Measurements from ENCODE around the gene KCNK18. TPM values are rescaled to one million over a fixed set of nuclear protein-coding genes. Genes with fewer than 3 reads are reported as not detected.
A peak's percentile ranks its signal among the peaks of the same experiment; 100 is the strongest.

KCNK18 gene
- total and polyA plus RNA-seq, 9 donors, result not detected

DNA sequence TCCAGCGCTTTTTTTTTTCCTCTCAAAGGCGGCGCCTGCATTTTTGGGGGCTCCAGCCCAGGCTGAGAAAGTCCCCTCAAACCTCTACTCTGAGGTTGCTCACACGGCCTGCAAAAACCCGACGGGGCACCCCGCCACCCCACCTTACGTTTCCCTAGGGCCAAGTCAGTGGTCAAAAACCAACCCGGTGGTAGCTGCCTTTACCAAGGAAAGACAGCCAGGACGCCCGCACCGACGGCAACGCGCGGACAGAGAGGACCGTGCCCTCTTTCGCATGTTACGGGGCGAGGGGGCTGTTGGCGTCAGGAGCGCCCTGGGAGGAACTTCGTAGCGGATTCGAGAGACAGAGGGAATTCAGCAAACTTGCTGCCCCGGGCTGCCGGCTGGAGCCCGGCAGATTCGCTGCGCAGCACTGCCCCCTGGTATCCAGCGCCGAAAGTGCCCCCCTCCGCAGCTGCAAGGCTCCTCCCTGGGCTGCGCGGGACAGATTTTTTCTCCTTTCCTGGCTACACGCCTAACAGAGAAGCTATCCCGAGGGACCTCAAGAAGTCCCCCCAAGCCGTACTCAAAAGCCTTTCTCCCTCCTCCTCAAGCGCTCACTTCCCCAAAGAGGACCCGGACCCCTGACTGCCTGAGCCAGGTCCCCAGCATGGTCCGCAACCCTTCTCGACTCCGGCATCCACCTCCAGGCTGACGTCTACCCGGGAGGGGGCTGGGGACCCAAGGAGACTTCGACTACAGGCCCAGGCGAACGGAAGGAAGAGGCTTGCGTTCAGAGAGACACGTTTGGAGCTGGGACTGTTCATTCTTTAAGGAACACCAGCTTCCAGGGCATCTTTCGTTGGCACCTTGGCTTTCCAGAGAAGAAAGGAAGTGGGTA lies 31.5 kb upstream of the KCNK18 start:
- Histone ChIP-seq H3K27me3 (peaks cover 5% of the 10 kb centered on the region), H3K36me3 (no peaks in the 10 kb centered on the region), H3K4me3 (no peak overlapping the region), H3K4me1 (ENCODE audit: insufficient read depth) (peaks cover 6% of the 10 kb centered on the region), H3K9me3 (no peaks in the 10 kb centered on the region), H3K27ac (no peak overlapping the region)
- 1 to 2% (median 2%) methylated on average over 51 of the region's 51 CpGs for WGBS, 3 donors
- intact Hi-C loops (cut with DNase I), result no loop called here
- no peak for TF ChIP-seq POLR2A (IDR thresholded peaks at IDR 0.05)
- TF ChIP-seq, protein P1, sequence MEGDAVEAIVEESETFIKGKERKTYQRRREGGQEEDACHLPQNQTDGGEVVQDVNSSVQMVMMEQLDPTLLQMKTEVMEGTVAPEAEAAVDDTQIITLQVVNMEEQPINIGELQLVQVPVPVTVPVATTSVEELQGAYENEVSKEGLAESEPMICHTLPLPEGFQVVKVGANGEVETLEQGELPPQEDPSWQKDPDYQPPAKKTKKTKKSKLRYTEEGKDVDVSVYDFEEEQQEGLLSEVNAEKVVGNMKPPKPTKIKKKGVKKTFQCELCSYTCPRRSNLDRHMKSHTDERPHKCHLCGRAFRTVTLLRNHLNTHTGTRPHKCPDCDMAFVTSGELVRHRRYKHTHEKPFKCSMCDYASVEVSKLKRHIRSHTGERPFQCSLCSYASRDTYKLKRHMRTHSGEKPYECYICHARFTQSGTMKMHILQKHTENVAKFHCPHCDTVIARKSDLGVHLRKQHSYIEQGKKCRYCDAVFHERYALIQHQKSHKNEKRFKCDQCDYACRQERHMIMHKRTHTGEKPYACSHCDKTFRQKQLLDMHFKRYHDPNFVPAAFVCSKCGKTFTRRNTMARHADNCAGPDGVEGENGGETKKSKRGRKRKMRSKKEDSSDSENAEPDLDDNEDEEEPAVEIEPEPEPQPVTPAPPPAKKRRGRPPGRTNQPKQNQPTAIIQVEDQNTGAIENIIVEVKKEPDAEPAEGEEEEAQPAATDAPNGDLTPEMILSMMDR (IDR thresholded peaks at IDR 0.05), result no peak
- TF ChIP-seq EP300 (IDR thresholded peaks at IDR 0.05), result no peak
- DNase-seq, result peak in 2 of 5 donors; percentile 20 to 51

DNA sequence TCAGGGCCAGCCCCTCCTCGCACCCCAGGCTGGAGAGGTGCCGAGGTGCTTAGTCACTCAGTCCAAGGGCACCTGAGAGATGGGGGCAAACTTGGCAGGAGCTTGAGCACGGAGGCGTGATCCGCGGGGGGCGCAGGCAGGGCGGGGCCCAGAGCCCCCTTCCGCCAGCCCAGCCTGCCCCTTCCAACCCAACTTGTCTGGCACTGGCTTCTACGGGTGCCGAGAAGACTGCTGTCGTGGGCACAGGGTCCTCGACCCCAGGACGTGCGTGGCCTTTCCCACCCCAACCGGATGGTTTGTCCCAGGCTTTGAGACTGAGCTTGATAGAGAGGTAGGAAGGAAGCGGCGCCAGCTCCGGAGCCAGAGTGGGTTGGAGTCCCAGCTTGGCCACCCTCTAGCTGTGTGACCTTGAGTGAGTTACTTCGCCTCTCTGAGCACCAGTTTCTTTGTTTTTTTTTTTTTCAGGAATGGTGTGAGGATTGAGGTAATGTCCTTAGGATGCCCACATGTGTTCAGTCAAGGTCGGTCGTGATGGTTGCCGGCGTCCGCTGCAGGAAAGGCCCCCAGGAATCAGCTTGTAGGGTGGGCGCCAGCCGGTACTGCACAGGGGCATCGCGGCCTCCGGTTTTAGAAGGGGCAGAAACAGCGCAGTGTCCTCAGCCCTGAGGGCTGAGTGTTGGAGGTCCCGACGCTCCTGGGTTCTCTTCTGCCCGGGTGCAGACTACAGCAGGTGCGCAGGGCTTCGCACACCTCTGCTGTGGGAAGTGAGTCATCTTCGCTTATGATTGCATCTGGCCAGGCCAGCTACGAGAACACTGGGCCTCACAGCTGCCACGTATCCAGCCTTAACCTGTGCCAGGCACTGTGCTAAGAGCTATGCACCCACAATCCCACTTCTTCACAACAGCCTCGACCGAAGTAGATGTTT lies 30.6 kb upstream of the KCNK18 start:
- intact Hi-C loops (cut with DNase I), result no loop called here
- peaks cover 6% of the 10 kb centered on the region for H3K4me1 ChIP-seq (ENCODE audit: insufficient read depth)
- H3K4me3 ChIP-seq, result no peak overlapping the region
- DNase-seq, result no peak
- TF ChIP-seq POLR2A (IDR thresholded peaks at IDR 0.05) (no peak), EP300 (IDR thresholded peaks at IDR 0.05) (no peak)
- TF ChIP-seq, protein P1 (IDR thresholded peaks at IDR 0.05), result no peak
- no peaks in the 10 kb centered on the region for H3K9me3 ChIP-seq
- no peak overlapping the region for H3K27ac ChIP-seq
- H3K27me3 ChIP-seq, result peaks cover 5% of the 10 kb centered on the region
- 6 to 12% (median 12%) methylated on average over 41 of the region's 41 CpGs for WGBS, 3 donors
- H3K36me3 ChIP-seq, result no peaks in the 10 kb centered on the region

- no peak overlapping the region for H3K27ac ChIP-seq
- intact Hi-C loops (cut with DNase I), result no loop called here
- H3K9me3 ChIP-seq, result no peaks in the 10 kb centered on the region
- no peaks in the 10 kb centered on the region for H3K36me3 ChIP-seq
- DNase-seq, result no peak
- no peak overlapping the region for H3K4me3 ChIP-seq
- WGBS, 3 donors, result 6 to 11% (median 9%) methylated on average over 21 of the region's 21 CpGs
- peaks cover 5% of the 10 kb centered on the region for H3K27me3 ChIP-seq
- H3K4me1 ChIP-seq (ENCODE audit: insufficient read depth), result peaks cover 6% of the 10 kb centered on the region
- TF ChIP-seq, protein P1 (IDR thresholded peaks at IDR 0.05), result no peak
- TF ChIP-seq EP300 (IDR thresholded peaks at IDR 0.05), result no peak
- no peak for TF ChIP-seq POLR2A (IDR thresholded peaks at IDR 0.05)
These were observed 29.9 kb upstream of the KCNK18 start for GRCh38 chr10:117167346-117167788.
